ENCODE measurements around the gene ATP5PB.

Gene ATP5PB

GRCh38 chr1:111454859-111455641 is 5.8 kb downstream of the ATP5PB start:
- no peak for ATAC-seq
- TF ChIP-seq ESRRG (CRISPR knock-in tag; IDR thresholded peaks at IDR 0.05) (no peak), SNAI2 (CRISPR knock-in tag; IDR thresholded peaks at IDR 0.05) (no peak), ZNF8 (CRISPR knock-in tag; IDR thresholded peaks at IDR 0.05) (no peak), ZNF565 (CRISPR knock-in tag; conservative IDR thresholded peaks at IDR 0.05; ENCODE audit: low read depth) (no peak), BACH2 (CRISPR knock-in tag; IDR thresholded peaks at IDR 0.05; ENCODE audit: borderline replicate concordance) (no peak), CREB5 (CRISPR knock-in tag; IDR thresholded peaks at IDR 0.05; ENCODE audit: low read depth) (no peak), ZC3H10 (CRISPR knock-in tag; IDR thresholded peaks at IDR 0.05) (no peak), TCF4 (CRISPR knock-in tag; IDR thresholded peaks at IDR 0.05; ENCODE audit: borderline replicate concordance) (no peak), ZNF70 (CRISPR knock-in tag; IDR thresholded peaks at IDR 0.05) (no peak), TOX (CRISPR knock-in tag; IDR thresholded peaks at IDR 0.05; ENCODE audit: borderline replicate concordance) (no peak), OSR1 (CRISPR knock-in tag; IDR thresholded peaks at IDR 0.05) (no peak), RARB (CRISPR knock-in tag; IDR thresholded peaks at IDR 0.05) (no peak), ISL1 (CRISPR knock-in tag; IDR thresholded peaks at IDR 0.05) (no peak), PPARA (CRISPR knock-in tag; IDR thresholded peaks at IDR 0.05; ENCODE audit: borderline replicate concordance) (no peak), TSHZ2 (CRISPR knock-in tag; IDR thresholded peaks at IDR 0.05) (no peak), CSRNP3 (CRISPR knock-in tag; IDR thresholded peaks at IDR 0.05) (no peak), ZFP30 (CRISPR knock-in tag; IDR thresholded peaks at IDR 0.05) (no peak), PATZ1 (CRISPR knock-in tag; IDR thresholded peaks at IDR 0.05; ENCODE audit: borderline replicate concordance) (no peak), GLIS3 (CRISPR knock-in tag; IDR thresholded peaks at IDR 0.05) (no peak)

GRCh38 chr1:111455642-111456031 is 6.4 kb downstream of the ATP5PB start:
- no peak for ATAC-seq
- no peak for TF ChIP-seq TSHZ2 (CRISPR knock-in tag; IDR thresholded peaks at IDR 0.05)

GRCh38 chr1:111461765-111462164 is 12.5 kb downstream of the ATP5PB start:
- no peak for TF ChIP-seq ZC3H10 (CRISPR knock-in tag; IDR thresholded peaks at IDR 0.05)
- TF ChIP-seq RARB (CRISPR knock-in tag; IDR thresholded peaks at IDR 0.05): no peak
- no peak for TF ChIP-seq POU6F1 (CRISPR knock-in tag; IDR thresholded peaks at IDR 0.05; ENCODE audit: borderline replicate concordance, low read depth)
- no peak for ATAC-seq
